Keratinocyte (primary cell): ENCODE measurements around the gene TMEM97. TPM values are rescaled to one million over a fixed set of nuclear protein-coding genes. Genes with fewer than 3 reads are reported as not detected.

Experiments used
- DNase-seq: peaks from one replicate; pipeline ENCODE4 v3.0.0-alpha.2; 2011; ENCODE audit warnings: low read depth, missing footprints, low spot score
- FAIRE-seq: peaks from 2 replicates; lab custom pipeline; 2011; peaks lifted over from hg19 to GRCh38; lab: Jason Lieb, UNC
- H2AFZ ChIP-seq: 2 replicates; pipeline ENCODE4 v1.6.0; 2012; ENCODE audit warnings: low read length, control low read depth, inconsistent platforms; ENCODE audit not compliant: control insufficient read depth
- H3K27ac ChIP-seq: 2 replicates; pipeline ENCODE4 v1.5.1; 2011; ENCODE audit warnings: low read length; ENCODE audit not compliant: control insufficient read depth, insufficient read depth
- H3K27me3 ChIP-seq: 3 replicates; pipeline ENCODE4 v1.6.0; 2011; ENCODE audit warnings: low read length; ENCODE audit not compliant: control insufficient read depth, insufficient read depth; ENCODE audit errors: extremely low read depth
- H3K36me3 ChIP-seq, 2 experiments: 2 replicates in 1 of 2; 3 replicates in 1 of 2; pipeline ENCODE4 v1.5.1; 2011; ENCODE audit warnings: low read length in 2 of 2, mild to moderate bottlenecking in 1 of 2; ENCODE audit not compliant: control insufficient read depth in 2 of 2, insufficient read depth in 2 of 2; ENCODE audit errors: extremely low read depth in 1 of 2
- H3K4me1 ChIP-seq: 3 replicates; pipeline ENCODE4 v1.5.1; 2011; ENCODE audit warnings: low read length; ENCODE audit not compliant: control insufficient read depth, insufficient read depth; ENCODE audit errors: extremely low read depth
- H3K4me2 ChIP-seq: 3 replicates; pipeline ENCODE4 v1.6.0; 2011; ENCODE audit warnings: low read depth, low read length; ENCODE audit not compliant: control insufficient read depth, insufficient read depth; ENCODE audit errors: extremely low read depth
- H3K4me3 ChIP-seq, 3 experiments: fragments of 200-600 bp in 1 of 3; sonication (generic) in 1 of 3; 2 replicates in 2 of 3; 3 replicates in 1 of 3; pipeline ENCODE4 v1.5.1; 2011 to 2016; ENCODE audit warnings: low read length in 3 of 3, mild to moderate bottlenecking in 3 of 3, control low read depth in 2 of 3, inconsistent platforms in 1 of 3, low read depth in 1 of 3, mixed read lengths in 1 of 3, mixed run types in 1 of 3, moderate library complexity in 1 of 3; ENCODE audit not compliant: control insufficient read depth in 2 of 3, insufficient read depth in 2 of 3; ENCODE audit errors: extremely low read depth in 1 of 3
- H3K79me2 ChIP-seq: 2 replicates; pipeline ENCODE4 v1.6.0; 2012; ENCODE audit warnings: low read length; ENCODE audit not compliant: control insufficient read depth, insufficient read depth
- H3K9ac ChIP-seq: 3 replicates; pipeline ENCODE4 v1.6.0; 2011; ENCODE audit warnings: low read length; ENCODE audit not compliant: control insufficient read depth, insufficient read depth; ENCODE audit errors: extremely low read depth
- H3K9me1 ChIP-seq: 3 replicates; pipeline ENCODE4 v1.6.0; 2011; ENCODE audit warnings: low read length; ENCODE audit not compliant: control insufficient read depth, insufficient read depth; ENCODE audit errors: extremely low read depth
- H3K9me3 ChIP-seq: 2 replicates; pipeline ENCODE4 v1.5.1; 2012; ENCODE audit warnings: low read depth, low read length; ENCODE audit not compliant: control insufficient read depth
- H4K20me1 ChIP-seq: 3 replicates; pipeline ENCODE4 v1.6.0; 2011; ENCODE audit warnings: low read length; ENCODE audit not compliant: control insufficient read depth, insufficient read depth; ENCODE audit errors: extremely low read depth
- CTCF ChIP-seq, 3 experiments: IDR thresholded peaks in 1 of 3; conservative IDR thresholded peaks in 1 of 3; optimal IDR thresholded peaks in 1 of 3; 2 replicates in 2 of 3; 3 replicates in 1 of 3; pipeline versions ENCODE3 to v1.5.1; 2011; ENCODE audit warnings: low read length in 3 of 3, mild to moderate bottlenecking in 3 of 3, moderate library complexity in 2 of 3, control low read depth in 1 of 3, inconsistent platforms in 1 of 3; ENCODE audit not compliant: insufficient read depth in 2 of 3; ENCODE audit errors: extremely low read depth in 1 of 3
- EZH2 ChIP-seq: IDR thresholded peaks from one replicate; pipeline ENCODE4 v1.6.1; 2012; ENCODE audit warnings: inconsistent platforms, mild to moderate bottlenecking, low read length, moderate library complexity
- dilution Hi-C: fragments of 300-500 bp; cut with MboI; formaldehyde crosslinking; loops from one replicate; pipeline ENCODE4 v1.7.0; 2020; ENCODE audit warnings: low sequenced_read_pairs; ENCODE audit not compliant: extremely low pct_ligation_motif_present
- polyA plus RNA-seq, 5 experiments: library from polyadenylated mRNA; depleted of rRNA in 3 of 5; stranded (reverse) in 3 of 5; stranded (forward) in 1 of 5; unstranded in 1 of 5; fragments of >200 nt; gene quantifications; 1 replicate in 1 of 5; 2 replicates in 3 of 5; 3 replicates in 1 of 5; pipeline versions ENCODE4 v1.2.1 to v1.2.3, GENCODE V29; 2011 to 2012; ENCODE audit warnings: missing spikeins in 2 of 5, low read depth in 1 of 5, low replicate concordance in 1 of 5

The TMEM97 gene
- polyA plus RNA-seq, 1 donor (not counting 4 experiments of a cell fraction or from before 2014, with no cell fraction given) = 29.9 TPM

- no peak overlapping the region for H3K27ac ChIP-seq
- H3K9ac ChIP-seq = no peak overlapping the region
- no peaks in the 10 kb centered on the region for H3K9me3 ChIP-seq
- H3K36me3 ChIP-seq = peaks cover 14% of the 10 kb centered on the region in 2 experiments
- no peak overlapping the region for H3K4me2 ChIP-seq
- peaks cover 13% of the 10 kb centered on the region for H3K79me2 ChIP-seq
- peaks cover 14% of the 10 kb centered on the region for H3K4me1 ChIP-seq
- dilution Hi-C loops = no loop called here
- H3K27me3 ChIP-seq = no peaks in the 10 kb centered on the region
- H4K20me1 ChIP-seq = no peaks in the 10 kb centered on the region
- H3K9me1 ChIP-seq = peaks cover 2% of the 10 kb centered on the region
- FAIRE-seq = no peak
- no peak overlapping the region for H3K4me3 ChIP-seq
- no peak for DNase-seq
- H2AFZ ChIP-seq = no peak overlapping the region
- TF ChIP-seq CTCF (optimal IDR thresholded peaks at IDR 0.05 in 1 of 3, IDR thresholded peaks at IDR 0.05 in 1 of 3, conservative IDR thresholded peaks at IDR 0.05 in 1 of 3; ENCODE audit: extremely low read depth in 1 of 3, insufficient read depth in 2 of 3, low read length in 3 of 3) = no peak
These were observed 8.7 kb downstream of the TMEM97 start for GRCh38 chr17:28327709-28328108.

GRCh38 chr17:28328325-28328724 lies 9.3 kb downstream of the TMEM97 start:
- peaks cover 14% of the 10 kb centered on the region for H3K4me1 ChIP-seq
- H3K27me3 ChIP-seq = no peaks in the 10 kb centered on the region
- H3K9me3 ChIP-seq = no peaks in the 10 kb centered on the region
- H2AFZ ChIP-seq = no peak overlapping the region
- H3K36me3 ChIP-seq = peaks cover 14% of the 10 kb centered on the region in 2 experiments
- no peak overlapping the region for H3K4me2 ChIP-seq
- H3K9ac ChIP-seq = no peak overlapping the region
- H3K9me1 ChIP-seq = peaks cover 2% of the 10 kb centered on the region
- H3K4me3 ChIP-seq = no peak overlapping the region
- H3K79me2 ChIP-seq = peaks cover 12% of the 10 kb centered on the region
- no peak for TF ChIP-seq EZH2
- no peak for TF ChIP-seq CTCF (optimal IDR thresholded peaks at IDR 0.05 in 1 of 3, IDR thresholded peaks at IDR 0.05 in 1 of 3, conservative IDR thresholded peaks at IDR 0.05 in 1 of 3; ENCODE audit: extremely low read depth in 1 of 3, insufficient read depth in 2 of 3, low read length in 3 of 3)
- FAIRE-seq = no peak
- DNase-seq = no peak
- no peak overlapping the region for H3K27ac ChIP-seq
- H4K20me1 ChIP-seq = no peaks in the 10 kb centered on the region
- dilution Hi-C loops = no loop called here
